Sigmoid colon (tissue), 7 donors: ENCODE results near the gene MEIOSIN. TPM values are rescaled to one million over a fixed set of nuclear protein-coding genes. Genes with fewer than 3 reads are reported as not detected.
"Not testable (repeated sequence)": the region's sequence is repeated elsewhere in the genome, so short reads cannot be mapped to it uniquely, and the experiment has no call there.

Experiments
- DNase-seq: peaks from one replicate; pipeline ENCODE4 v3.0.0-alpha.2; 2019
- H3K27ac ChIP-seq, 4 donors: fragments of 200-600 bp; sonication (generic); one replicate each; pipeline ENCODE4 v1.5.1; 2016 to 2019; ENCODE audit warnings: mild to moderate bottlenecking in 1 of 4
- H3K27me3 ChIP-seq, 3 donors: fragments of 200-600 bp; sonication (generic); one replicate each; pipeline ENCODE4 v1.5.1; 2019; ENCODE audit warnings: mild to moderate bottlenecking in 1 of 3
- H3K36me3 ChIP-seq, 4 donors: fragments of 200-600 bp; sonication (generic); one replicate each; pipeline ENCODE4 v1.5.1; 2016 to 2019
- H3K4me1 ChIP-seq, 4 donors: fragments of 200-600 bp; sonication (generic); one replicate each; pipeline ENCODE4 v1.5.1; 2017 to 2019
- H3K4me3 ChIP-seq, 4 donors: fragments of 200-600 bp; sonication (generic); one replicate each; pipeline ENCODE4 v1.5.1; 2017 to 2019; ENCODE audit warnings: mild to moderate bottlenecking in 2 of 4, moderate library complexity in 1 of 4
- H3K9me3 ChIP-seq, 4 donors: fragments of 200-600 bp in 3 of 4; sonication (generic) in 3 of 4; one replicate each; pipeline versions ENCODE4 v1.5.1 to v1.6.1; 2013 to 2019
- EP300 ChIP-seq, 4 donors: sonication (generic); formaldehyde crosslinking; IDR thresholded peaks; one replicate each; pipeline ENCODE4 v1.6.1; 2017; ENCODE audit warnings: antibody characterized with exemption in 4 of 4
- POLR2A ChIP-seq, 2 donors: fragments of 450-650 bp; IDR thresholded peaks; one replicate each; pipeline ENCODE4 v1.6.1; 2016; ENCODE audit warnings: antibody characterized with exemption in 2 of 2, mild to moderate bottlenecking in 2 of 2, moderate library complexity in 2 of 2
- POLR2AphosphoS5 ChIP-seq, 4 donors: sonication (generic); formaldehyde crosslinking; IDR thresholded peaks; one replicate each; pipeline ENCODE4 v1.6.1; 2017; ENCODE audit warnings: antibody characterized with exemption in 4 of 4
- WGBS, 2 donors: extraction: QIAGEN DNeasy Blood & Tissue Kit; methylation state at CpG; one replicate each; pipeline ENCODE4 v1.1.7; 2013; 5-methylcytosine and 5-hydroxymethylcytosine counted together
- intact Hi-C: fragments of 100-400 bp; cut with DNase I; formaldehyde crosslinking; loops from one replicate; pipeline ENCODE4 v1.15.1; 2023
- polyA plus RNA-seq, 3 donors: library from polyadenylated mRNA; stranded (reverse); fragments of 200-250 nt; gene quantifications; one replicate each; pipeline ENCODE4 v1.2.3, GENCODE V29; 2013
- total RNA-seq, 4 donors: library from RNA; depleted of rRNA; stranded (reverse); fragments of >200 nt; gene quantifications; one replicate each; pipeline ENCODE4 v1.1.0, GENCODE V29; 2016
- TF ChIP-seq, protein P1 (sequence below), 4 experiments: fragments of 450-650 bp in 3 of 4; fragments of 200-600 bp in 1 of 4; IDR thresholded peaks; one replicate each; pipeline ENCODE4 v1.5.1; 2016 to 2019; ENCODE audit warnings: antibody characterized with exemption in 4 of 4, mild to moderate bottlenecking in 3 of 4, moderate library complexity in 2 of 4
- donor health status: healthy with polysubstance abuse.
- donor health status: Bipolar disorder and iron deficiency.
- donor health status: healthy.

The MEIOSIN gene, protein sequence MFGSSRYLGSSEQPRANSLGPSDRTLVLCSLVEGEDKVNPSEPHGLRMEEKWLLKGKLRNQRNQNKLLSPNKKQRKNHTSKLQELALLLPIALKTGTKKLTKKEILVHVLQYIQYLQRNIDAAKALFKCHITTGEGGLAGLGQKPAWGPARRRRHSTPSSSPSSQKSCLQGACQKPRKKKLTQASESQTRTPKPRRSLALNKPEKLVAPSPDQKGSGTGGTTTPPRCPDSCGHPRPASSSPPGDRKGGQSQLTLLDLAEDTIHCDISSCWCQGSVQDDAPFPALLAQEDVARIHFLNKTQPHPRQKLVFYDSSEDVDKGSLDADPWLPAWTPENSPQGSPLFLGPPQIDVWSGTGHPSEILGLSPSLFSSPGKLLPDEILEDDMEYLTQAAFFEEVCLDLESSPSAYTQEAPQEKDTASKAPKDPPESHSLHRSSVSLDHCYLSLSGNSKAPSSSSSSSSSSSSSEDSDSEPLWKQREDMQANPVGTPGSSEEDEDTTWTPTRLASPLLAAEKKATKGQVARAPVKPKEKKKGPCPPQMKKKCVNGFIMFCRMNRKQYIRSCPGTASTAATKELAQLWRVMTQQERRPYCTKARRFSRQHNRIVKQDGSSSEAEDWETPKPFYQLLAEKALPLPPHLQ
- total RNA-seq (not detected), polyA plus RNA-seq (not detected)

DNA sequence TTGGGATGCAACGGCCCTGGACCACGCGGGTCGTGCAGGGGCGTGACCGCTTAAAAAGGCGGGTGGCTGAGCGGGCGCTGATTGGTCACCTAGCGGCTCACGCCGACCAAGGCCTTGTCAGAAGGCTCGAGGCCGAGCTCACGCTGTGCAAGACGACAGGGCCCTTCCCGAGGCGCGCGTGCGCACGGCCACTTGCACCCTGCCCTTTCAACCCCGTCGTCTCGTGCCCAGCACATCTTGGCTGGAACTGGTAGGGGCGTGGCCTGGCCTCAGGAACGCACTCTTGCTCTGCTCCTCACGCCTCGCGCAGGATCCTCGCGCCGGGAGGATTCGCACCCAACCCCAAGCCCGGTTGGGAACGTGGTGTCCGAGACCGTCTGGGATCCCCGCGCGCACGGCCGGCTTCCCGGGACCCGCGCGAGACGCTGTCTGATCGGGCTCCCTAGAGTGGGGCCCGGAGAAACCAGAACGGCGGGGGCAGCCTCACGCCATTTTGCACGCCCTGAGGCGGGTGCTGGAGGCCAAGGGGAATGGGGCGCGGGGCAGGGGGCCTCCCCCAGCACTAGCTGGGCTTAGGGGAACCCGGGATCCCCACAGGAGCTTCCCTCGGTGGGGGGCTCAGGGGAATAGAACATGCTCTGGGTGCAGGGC is at the start of gene MEIOSIN:
Gene MEIOSIN, plus strand, starts transcription at position 280 of the 651 bp plus-strand sequence. CDS start 1,938 bp downstream, outside the sequence.
- Histone ChIP-seq H3K27me3 (no peaks in the 10 kb centered on the region), H3K36me3 (no peaks in the 10 kb centered on the region), H3K4me1 (peaks cover 0 to 23% (median 17%) of the 10 kb centered on the region in 4 donors), H3K4me3 (no peak within 1 kb of the TSS), H3K27ac (no peak within 1 kb of the TSS), H3K9me3 (no peaks in the 10 kb centered on the region)
- TF ChIP-seq POLR2A (IDR thresholded peaks at IDR 0.05) (no peak), POLR2AphosphoS5 (IDR thresholded peaks at IDR 0.05) (no peak), EP300 (IDR thresholded peaks at IDR 0.05) (no peak)
- TF ChIP-seq, protein P1, sequence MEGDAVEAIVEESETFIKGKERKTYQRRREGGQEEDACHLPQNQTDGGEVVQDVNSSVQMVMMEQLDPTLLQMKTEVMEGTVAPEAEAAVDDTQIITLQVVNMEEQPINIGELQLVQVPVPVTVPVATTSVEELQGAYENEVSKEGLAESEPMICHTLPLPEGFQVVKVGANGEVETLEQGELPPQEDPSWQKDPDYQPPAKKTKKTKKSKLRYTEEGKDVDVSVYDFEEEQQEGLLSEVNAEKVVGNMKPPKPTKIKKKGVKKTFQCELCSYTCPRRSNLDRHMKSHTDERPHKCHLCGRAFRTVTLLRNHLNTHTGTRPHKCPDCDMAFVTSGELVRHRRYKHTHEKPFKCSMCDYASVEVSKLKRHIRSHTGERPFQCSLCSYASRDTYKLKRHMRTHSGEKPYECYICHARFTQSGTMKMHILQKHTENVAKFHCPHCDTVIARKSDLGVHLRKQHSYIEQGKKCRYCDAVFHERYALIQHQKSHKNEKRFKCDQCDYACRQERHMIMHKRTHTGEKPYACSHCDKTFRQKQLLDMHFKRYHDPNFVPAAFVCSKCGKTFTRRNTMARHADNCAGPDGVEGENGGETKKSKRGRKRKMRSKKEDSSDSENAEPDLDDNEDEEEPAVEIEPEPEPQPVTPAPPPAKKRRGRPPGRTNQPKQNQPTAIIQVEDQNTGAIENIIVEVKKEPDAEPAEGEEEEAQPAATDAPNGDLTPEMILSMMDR (IDR thresholded peaks at IDR 0.05), result no peak
- WGBS, 2 donors, result 95% methylated on average over 59 of the region's 59 CpGs
- DNase-seq, result no peak
- intact Hi-C loops, result no loop called here

DNA sequence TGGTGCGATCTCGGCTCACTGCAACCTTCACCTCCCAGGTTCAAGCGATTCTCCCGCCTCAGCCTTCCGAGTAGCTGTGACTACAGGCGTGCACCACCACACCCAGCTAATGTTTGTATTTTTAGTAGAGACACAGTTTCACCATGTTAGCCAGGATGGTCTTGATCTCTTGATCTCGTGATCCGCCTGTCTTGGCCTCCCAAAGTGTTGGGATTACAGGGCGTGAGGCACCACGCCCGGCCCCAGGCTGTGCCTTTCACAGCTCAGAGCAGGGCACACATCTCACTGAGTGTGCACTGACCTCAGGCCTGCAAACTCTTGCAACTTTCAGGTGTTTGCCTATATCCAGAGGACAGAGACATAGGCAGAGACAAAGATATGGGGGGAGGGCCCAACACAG is 48.2 kb upstream of the MEIOSIN start:
- intact Hi-C loops, H3K27me3 ChIP-seq, DNase-seq, H3K27ac ChIP-seq, H3K4me3 ChIP-seq, H3K9me3 ChIP-seq: not testable (repeated sequence)
- Histone ChIP-seq H3K36me3 (peaks cover 14 to 48% (median 28%) of the 10 kb centered on the region in 4 donors), H3K4me1 (peaks cover 0 to 17% (median 8%) of the 10 kb centered on the region in 4 donors)
- WGBS, 2 donors, result 66 to 87% methylated on average over 11 of the region's 11 CpGs

DNA sequence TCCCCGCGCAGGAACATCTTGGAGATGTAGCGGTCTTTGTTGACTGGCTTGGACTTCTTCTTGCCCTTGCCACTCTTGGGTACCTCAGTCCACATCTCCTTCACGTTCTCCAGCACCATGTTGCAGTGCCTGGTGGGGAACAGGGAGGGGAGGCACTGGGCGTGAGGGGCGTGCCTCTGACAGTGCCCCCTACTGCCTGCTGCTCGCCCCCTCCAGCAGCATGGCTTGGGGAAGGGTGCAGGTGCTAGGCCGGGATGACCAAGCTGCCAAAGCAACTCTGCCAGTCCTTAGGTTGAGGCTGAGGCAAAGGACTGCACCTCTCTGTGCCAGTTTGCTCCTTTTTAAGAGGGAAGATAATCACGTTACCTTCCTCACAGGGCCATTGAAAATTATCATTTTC is 45.6 kb upstream of the MEIOSIN start:
- Histone ChIP-seq H3K36me3 (peaks cover 14 to 48% (median 28%) of the 10 kb centered on the region in 4 donors), H3K4me1 (peaks cover 0 to 14% (median 11%) of the 10 kb centered on the region in 4 donors)
- WGBS, 2 donors, result 93 to 96% methylated on average over 9 of the region's 9 CpGs

DNA sequence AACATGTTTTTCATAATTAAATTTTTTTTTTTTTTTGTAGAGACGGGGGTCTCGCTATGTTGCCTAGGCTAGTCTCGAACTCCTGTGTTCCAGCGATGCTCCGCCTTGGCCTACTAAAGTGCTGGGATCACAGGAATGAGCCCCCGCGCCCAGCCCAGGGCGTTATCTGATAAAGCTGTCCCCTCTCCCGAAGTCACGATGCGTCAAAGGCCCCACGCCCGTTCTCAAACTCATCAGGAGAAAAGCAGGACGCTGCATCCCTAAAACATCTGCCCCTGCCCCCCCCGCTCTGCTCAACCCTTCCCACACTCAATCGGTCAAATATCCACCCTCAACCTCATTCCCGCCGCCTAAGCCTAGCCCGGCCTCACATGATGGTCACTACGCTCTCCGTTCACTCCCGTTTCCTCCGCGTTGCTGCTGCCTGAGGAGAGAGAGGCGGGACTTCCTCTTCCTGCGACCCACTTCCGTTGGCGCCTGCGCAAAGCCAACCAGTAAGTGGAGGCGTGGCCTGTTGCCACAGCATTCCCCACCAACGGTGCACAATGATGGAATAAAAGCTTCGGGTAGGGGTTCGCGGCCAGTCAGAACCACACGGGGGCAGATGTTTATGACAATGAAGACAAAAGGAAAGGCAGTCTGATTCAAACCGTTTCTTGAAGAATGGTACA is 41.6 kb upstream of the MEIOSIN start, which contains the start of gene SNRPD2:
Gene SNRPD2, minus strand, starts transcription at position 438 of the 671 bp plus-strand sequence. Its CDS starts 65 bp downstream, at position 373.
- Histone ChIP-seq H3K27me3 (no peaks in the 10 kb centered on the region), H3K9me3 (no peaks in the 10 kb centered on the region), H3K27ac (peak within 1 kb of the TSS; percentile 93 to 95 (median 94)), H3K4me1 (peaks cover 0 to 24% (median 16%) of the 10 kb centered on the region in 4 donors), H3K36me3 (peaks cover 14 to 39% (median 18%) of the 10 kb centered on the region in 4 donors), H3K4me3 (peak within 1 kb of the TSS; percentile 62 to 91 (median 82))
- WGBS, 2 donors, result 1% methylated on average over 36 of the region's 36 CpGs
- peak; percentile 97 for DNase-seq
- TF ChIP-seq EP300 (IDR thresholded peaks at IDR 0.05) (no peak), POLR2AphosphoS5 (IDR thresholded peaks at IDR 0.05) (peak; percentile 96 to 98 (median 97)), POLR2A (IDR thresholded peaks at IDR 0.05) (peak; percentile 88 to 90)
- TF ChIP-seq, protein P1 (IDR thresholded peaks at IDR 0.05), result no peak
- intact Hi-C loops, result loop anchor here (1.0 to 10.0 kb wide), 5 partner anchors 26 to 267 kb away; partner anchors contain the start of genes DMWD, ERCC1 and FBXO46

More for the DNA sequence above, 45.6 kb upstream of the MEIOSIN start:
- no peaks in the 10 kb centered on the region for H3K27me3 ChIP-seq
- H3K4me3 ChIP-seq, result no peak overlapping the region
- no peak for DNase-seq
- TF ChIP-seq POLR2A (IDR thresholded peaks at IDR 0.05) (no peak), POLR2AphosphoS5 (IDR thresholded peaks at IDR 0.05) (no peak), EP300 (IDR thresholded peaks at IDR 0.05) (no peak)
- TF ChIP-seq, protein P1 (IDR thresholded peaks at IDR 0.05), result no peak
- intact Hi-C loops, result no loop called here
- no peak overlapping the region for H3K27ac ChIP-seq
- no peaks in the 10 kb centered on the region for H3K9me3 ChIP-seq
